RCC 7860 (cell line): ENCODE data around the gene JKAMP.

Source experiments
- DNase-seq: peaks from one replicate; pipeline ENCODE4 v3.0.0-alpha.2; 2015; ENCODE audit warnings: low spot score
- FAIRE-seq: peaks from 2 replicates; lab custom pipeline; 2012; peaks lifted over from hg19 to GRCh38; lab: Jason Lieb, UNC

JKAMP gene

GRCh38 chr14:59538936-59539335 is 54.6 kb downstream of the JKAMP start:
- FAIRE-seq = no peak
- no peak for DNase-seq

GRCh38 chr14:59540852-59541251 is 56.5 kb downstream of the JKAMP start:
- FAIRE-seq = no peak
- DNase-seq = no peak

- no peak for FAIRE-seq
- DNase-seq = no peak
These were observed 57.4 kb downstream of the JKAMP start for GRCh38 chr14:59541731-59542130.

GRCh38 chr14:59543873-59544272 is 59.6 kb downstream of the JKAMP start:
- DNase-seq (no peak), FAIRE-seq (no peak)

- DNase-seq = no peak
- no peak for FAIRE-seq
These were observed 63.0 kb downstream of the JKAMP start for GRCh38 chr14:59547310-59547709.
